GM21529 (cell line): ENCODE results near the gene CCDC149.

ENCODE experiments used
- ATAC-seq: cut with Tn5 transposase; IDR thresholded peaks from one replicate; pipeline ENCODE4 v1.9.1; 2021; ENCODE audit not compliant: unreplicated experiment

Gene CCDC149

DNA sequence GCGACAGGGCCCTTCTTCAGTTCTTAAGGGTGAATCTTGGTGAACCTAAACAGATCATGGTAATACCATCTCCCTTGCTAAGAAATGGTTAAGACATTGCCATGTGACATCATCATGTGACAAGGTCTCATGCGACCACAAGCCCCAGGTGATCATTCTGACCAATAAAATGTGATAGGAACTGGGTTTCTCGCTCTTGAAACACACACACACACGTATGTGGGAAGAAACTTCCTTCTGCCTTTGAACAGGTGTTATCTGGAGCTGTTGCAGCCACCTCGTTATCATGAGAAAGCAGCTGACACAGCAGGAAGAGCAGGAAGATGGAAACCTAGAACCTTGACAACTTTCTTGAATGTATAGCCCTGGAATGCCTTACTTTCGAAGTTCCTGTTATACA lies 107.3 kb downstream of the CCDC149 start:
- no peak for ATAC-seq

DNA sequence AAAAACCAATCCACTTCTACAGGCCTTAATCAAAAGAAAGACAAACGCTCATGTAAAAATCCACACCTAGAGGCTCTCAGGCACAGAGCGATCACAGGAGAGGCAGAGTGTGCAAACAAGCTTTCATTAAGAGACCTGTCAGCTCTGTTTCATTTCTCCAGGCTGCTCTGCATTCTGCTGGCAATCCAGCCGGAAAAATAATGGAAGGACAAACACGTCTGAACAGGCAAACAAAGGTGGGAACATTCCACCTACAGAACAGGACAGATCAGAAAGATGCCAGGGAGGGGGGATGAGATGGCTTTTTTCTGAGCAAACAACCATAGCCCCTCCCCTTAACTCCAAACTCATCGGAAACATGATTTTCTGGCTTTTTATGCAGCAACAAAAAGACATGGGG lies 107.8 kb downstream of the CCDC149 start:
- no peak for ATAC-seq

DNA sequence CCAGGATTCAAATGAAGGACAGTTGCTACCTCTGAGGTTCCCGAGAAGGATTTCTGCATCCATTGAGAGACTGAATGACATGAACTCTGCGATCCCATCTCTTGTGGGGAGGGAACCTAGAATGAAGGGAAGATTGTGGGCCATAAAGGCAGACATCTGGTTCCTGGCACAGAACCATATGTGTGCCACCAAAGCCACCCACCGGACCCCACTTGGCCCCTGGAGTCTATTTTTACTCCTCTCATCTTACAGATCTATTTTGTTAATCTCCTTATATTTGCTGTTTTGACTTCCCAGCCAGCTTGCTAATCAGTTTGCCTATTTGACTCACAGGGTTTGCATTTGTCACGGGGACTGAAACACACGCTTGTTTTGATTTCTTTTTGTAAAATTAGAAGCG lies 110.2 kb downstream of the CCDC149 start:
- no peak for ATAC-seq

DNA sequence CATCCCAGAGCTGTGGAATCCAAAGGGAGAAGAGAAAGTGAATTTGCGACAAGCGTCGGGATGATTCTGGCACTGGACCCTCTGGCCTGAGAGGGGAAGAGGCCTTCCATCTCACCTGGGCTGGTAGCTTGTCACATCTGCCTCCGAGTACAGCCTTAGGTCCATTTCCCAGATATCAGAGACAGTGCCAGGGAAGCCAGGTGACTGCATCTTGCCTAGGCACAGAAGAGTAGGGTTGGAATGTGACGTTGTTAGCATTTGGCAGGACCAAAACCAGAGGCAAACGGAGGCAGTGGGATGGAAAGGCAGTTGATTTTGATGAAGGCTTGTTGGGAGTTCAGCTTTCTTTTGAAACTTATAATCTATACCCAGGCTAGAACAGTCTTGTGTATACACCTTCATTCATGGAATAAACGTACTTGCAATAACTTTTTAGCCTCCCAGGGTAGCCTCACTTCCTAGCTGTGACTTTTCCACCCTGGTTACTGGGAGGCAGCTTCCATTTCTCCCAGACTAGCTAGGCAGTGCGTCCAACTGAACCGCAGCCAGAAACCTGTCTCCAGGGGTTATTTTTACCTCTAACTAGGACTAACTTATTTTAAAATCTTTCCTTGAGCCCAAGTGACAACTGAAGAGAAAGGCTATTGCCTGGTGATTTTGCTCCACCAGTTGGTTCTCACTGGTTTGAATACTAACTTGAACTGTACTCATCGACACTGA lies 111.5 kb downstream of the CCDC149 start:
- no peak for ATAC-seq

DNA sequence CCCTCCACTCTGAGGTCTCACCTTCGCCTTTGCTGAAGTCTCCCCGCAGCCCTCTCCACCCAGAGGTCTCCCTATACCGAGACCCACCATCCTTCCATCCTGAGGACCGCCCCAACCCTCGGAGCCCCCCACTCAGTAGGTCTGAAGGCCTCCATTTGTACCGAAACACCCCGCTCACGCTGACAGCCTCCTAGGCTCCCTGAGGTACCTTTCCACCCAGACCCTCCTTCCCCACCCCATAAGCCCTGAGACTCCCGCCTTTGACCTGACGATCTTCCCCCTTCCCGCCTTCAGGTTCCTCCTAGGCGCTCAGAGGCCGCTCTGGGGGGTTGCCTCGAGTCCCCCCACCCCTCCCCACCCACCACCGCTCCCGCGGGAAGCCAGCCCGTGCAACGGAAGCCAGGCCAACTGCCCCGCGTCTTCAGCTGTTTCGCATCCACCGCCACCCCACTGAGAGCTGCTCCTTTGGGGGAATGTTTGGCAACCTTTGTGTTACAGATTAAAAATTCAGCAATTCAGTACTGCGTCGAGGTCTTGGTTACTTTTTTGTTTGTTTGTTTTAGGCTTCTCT lies 112.4 kb downstream of the CCDC149 start:
- ATAC-seq, result no peak

DNA sequence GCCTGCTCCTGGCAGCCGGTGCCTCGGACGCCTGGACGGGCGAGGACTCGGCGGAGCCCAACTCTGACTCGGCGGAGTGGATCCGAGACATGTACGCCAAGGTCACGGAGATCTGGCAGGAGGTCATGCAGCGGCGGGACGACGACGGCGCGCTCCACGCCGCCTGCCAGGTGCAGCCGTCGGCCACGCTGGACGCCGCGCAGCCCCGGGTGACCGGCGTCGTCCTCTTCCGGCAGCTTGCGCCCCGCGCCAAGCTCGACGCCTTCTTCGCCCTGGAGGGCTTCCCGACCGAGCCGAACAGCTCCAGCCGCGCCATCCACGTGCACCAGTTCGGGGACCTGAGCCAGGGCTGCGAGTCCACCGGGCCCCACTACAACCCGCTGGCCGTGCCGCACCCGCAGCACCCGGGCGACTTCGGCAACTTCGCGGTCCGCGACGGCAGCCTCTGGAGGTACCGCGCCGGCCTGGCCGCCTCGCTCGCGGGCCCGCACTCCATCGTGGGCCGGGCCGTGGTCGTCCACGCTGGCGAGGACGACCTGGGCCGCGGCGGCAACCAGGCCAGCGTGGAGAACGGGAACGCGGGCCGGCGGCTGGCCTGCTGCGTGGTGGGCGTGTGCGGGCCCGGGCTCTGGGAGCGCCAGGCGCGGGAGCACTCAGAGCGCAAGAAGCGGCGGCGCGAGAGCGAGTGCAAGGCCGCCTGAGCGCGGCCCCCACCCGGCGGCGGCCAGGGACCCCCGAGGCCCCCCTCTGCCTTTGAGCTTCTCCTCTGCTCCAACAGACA lies 113.1 kb downstream of the CCDC149 start:
- no peak for ATAC-seq

DNA sequence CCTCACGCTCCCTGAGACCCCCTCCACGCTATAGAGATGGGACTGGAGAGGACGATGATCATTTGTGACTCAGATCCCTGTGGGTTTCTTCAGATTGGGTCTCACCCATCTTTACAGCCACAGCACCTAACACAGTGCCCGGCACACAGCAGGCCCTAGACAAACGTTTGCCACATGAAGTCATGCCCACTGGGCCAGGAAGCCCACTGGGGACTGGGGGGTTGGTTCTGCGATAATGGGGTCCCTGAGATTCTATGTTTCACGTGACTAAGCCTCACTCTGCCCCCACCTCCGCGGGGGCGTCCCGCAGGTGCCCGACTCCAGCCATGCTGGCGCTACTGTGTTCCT lies 113.7 kb downstream of the CCDC149 start:
- no peak for ATAC-seq

DNA sequence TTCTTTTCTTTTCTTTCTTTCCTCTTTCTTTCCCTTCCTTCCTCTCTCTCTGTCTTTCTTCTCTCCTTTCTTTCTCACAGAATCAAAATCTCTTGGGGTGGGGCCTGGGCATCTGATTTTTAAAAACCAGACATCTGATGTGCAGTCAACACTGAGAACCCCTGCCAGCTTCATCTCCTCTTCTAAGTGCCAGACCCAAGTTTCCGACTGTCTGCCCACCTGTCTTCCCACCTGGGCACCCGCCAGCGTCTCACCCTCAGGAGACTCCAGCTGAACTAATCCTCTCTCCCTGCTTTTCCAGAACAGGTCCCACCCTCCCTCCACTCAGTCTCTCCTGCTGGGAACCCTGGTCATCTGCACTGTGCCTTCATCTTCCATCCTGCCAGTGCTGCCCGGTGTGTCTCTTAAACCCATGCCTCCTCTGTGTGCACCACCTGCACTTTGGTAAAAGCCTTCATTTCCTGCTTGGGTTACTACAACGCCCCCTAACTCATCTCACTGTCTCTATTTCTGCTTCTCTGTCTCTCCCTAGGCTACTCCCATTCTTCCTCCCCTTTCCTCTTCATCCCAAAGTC lies 114.7 kb downstream of the CCDC149 start:
- ATAC-seq, result no peak

DNA sequence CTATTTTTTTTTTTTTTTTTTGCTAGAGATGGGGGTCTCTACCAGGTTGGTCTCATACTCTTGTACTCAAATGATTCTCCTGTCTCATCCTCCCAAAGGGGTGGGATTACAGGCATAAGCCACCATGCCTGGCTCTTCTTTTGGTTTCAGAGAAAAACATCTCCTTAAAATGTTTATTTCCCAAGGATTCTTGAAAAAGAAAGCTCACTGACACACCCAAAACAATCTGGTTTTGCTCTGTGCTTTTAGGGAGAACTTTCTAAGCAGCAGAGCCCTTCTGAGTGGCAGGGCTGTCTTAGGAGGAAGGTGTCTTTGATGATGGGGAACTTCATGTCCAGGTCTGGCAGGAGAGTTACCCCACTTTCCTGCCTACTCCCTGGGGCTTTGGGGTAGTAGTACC lies 116.2 kb downstream of the CCDC149 start:
- no peak for ATAC-seq

DNA sequence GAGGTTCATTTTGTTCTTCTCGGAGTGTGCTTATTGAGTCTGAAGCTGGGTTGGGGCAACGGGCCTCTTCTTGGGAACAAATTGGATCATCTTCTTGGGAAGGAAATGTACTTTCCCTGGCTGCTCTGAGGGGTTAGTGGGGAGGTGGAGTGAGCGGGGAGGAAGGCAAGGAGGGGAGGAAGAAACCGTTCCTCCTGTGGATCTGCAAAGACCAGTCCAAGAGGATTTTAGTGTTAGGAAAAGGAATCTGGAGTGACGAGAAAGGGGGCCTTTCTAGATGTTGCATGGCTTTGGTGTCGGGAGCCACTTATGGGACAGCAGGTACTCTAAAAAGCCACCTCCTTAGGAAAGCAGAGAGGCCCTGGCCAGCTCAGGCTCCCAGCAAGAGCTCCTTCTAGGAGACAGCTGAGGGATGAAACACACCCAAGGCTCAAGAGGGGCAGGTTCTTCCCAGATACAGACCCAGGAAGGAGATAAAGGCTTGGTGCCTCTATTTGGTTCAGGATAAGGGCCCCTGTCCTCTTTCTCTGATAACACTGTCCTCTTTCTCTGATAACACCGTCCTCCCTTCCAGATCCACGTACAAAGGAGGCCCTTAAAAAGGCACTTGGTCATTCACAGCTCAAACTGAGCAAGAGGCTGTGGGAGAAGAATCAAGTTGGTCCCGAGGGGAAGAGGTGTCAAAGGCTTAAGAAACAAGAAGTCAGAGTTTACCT lies 117.0 kb downstream of the CCDC149 start:
- ATAC-seq, result no peak

DNA sequence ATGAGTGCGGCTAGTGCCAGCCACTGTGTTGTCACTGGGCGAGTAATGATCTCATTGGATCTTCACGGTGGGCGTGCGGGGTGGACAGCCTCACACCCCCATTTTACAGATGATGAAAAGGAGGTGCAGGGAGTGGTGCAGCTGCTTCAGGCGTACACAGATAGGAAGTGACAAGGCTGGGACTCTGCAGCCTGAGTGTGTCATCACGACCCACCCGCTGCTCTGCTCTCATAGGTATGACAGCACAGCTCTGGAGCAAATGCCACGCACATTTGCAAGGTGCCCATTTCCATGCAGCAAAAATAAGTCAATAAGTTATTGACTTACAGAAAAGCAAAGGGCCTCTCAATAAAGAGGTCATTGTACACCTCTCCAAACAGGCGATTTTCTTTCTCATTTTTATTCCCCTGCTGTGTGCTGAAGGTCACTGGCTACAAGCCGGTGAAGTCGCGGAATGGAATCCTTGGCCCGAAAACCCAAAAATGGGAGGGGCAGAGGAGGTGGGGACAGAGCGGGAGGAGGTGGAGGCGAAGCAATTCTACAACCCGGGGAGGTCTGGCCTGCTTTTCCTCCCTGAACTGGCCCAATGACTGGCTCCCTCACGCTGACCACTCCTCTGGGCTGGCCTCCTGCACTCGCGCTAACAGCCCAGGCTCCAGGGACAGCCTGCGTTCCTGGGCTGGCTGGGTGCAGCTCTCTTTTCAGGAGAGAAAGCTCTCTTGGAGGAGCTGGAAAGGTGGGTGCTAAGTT lies 117.8 kb downstream of the CCDC149 start, which contains the start of gene SOD3:
Gene SOD3 (plus strand): TSS at position 658 of the 750 bp plus-strand sequence. CDS start 3,949 bp downstream, outside the sequence.
- no peak for ATAC-seq

DNA sequence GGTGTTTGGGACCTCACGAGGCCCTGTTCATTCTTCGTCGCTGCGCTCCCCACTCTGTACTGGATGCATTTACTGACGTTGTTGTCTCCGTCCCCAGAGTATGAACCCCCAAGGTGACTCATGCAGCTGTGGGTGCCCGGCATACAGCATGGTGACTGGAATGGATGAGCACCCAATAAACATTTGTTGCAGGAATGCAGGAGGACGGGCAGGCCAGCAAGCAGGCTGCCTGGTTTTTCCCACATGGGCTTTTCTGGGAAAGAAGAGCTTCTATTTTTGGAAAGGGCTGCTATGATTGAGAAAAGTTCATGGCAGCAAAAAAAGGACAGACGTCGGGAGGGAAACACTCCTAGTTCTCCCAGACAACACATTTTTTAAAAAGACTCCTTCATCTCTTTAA lies 118.4 kb downstream of the CCDC149 start:
- no peak for ATAC-seq

DNA sequence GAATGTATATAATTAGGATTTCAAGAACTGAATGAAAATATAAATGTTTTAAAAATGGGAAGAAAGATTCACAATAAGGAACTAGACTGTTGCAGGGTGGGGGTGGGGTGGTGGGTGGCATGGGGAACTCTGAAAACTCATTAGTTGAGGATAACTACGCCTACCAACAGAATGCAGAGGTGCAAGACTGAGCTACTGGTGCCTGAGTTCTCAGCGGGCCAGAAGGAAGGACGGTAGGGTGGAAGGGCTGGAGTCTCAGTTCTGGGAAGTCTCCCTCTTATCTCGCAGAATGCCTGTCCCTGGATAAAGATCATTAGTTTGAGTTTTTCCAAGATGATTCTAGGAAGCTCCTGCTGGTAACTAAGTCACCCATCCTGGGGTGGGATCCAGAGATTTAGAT lies 118.8 kb downstream of the CCDC149 start:
- ATAC-seq, result no peak

DNA sequence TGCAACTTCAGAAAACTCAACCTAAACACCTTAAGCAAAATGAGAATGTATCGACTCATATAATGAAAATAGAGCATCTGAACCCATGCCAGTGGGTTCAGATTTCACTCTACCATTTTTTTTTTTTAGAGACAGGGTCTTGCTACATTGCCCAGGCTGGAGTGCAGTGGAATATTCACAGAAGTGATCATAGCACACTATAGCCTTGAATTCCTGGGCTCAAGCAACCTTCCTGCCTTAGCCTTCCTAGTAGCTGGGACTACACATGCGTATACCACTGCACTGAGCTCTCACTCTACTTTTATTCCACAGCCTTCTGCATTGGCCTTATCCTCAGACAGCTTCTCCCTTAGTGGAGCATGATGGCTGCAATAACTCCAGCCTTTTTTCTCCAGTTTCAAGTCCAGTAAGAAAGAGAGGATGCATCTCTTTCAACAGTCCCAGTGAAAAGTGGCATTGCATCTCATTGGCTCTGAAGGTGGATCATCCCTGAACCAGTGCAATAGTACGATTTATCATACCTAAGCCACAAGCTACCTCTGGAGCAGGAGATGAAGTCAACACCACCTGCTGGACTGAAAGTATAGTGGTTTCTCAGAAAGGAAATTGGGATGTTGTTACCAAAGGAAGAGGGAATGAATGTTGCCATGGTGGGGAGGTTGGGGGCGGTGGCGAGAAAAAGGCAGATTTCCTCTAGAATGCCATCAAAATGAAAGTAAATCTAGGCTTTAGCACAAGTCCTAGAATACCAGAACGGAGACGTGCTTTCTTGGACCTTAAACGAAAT lies 119.4 kb downstream of the CCDC149 start:
- no peak for ATAC-seq

DNA sequence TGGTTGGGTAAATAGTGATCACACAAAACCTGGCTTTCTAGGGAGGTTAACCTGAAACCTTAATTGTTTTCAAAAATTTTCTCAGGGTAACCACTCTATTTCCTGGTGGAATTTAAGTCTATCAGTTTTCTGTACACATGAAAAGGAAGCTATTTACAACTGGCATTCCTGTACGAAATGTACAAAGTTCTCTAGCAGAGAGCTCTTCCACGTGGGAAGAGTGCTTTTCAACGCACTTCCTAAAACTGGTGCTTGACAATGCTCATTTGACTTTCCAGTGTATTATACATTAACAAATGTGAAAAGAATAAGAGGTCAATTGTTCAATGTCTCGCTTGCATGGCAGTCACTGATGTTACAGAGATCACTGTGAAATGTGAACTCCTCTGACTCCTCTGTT lies 120.3 kb downstream of the CCDC149 start:
- ATAC-seq, result no peak

DNA sequence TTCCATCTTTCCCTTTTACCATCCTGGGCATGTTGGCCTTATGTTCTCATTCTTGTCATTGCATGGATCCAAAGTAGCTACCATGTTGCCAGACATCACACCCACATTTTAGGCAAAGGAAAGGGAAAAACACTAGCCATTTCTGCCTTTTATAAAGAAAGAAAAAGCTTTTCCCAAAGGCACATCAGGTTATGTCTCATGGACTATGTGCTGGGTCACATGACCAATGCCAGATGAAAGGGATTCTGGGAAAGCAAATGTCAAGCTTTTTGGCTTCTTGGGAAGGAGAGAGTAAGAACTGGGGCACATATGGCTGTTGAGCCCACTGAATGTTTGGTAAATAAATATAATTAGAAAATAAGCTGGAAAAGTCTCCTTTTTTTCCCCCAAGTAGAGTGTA lies 121.8 kb downstream of the CCDC149 start:
- ATAC-seq, result no peak

DNA sequence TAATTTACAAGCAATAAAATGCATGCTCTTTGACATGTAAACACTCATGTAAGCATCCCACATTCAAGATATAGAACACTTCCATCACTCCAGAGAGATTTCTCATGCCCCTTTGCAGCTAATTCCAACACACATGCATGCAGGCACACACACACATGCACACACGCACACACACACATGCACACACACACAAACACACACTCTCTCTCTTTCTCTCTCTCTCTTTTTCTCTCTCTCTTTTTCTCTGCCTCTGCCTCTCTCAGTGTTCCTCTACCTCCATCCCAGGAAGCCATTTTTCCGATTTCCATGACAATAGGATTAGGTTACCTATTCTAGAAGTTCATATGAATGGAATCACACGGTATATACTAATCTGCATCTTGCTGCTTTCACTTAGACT lies 129.3 kb downstream of the CCDC149 start:
- no peak for ATAC-seq

DNA sequence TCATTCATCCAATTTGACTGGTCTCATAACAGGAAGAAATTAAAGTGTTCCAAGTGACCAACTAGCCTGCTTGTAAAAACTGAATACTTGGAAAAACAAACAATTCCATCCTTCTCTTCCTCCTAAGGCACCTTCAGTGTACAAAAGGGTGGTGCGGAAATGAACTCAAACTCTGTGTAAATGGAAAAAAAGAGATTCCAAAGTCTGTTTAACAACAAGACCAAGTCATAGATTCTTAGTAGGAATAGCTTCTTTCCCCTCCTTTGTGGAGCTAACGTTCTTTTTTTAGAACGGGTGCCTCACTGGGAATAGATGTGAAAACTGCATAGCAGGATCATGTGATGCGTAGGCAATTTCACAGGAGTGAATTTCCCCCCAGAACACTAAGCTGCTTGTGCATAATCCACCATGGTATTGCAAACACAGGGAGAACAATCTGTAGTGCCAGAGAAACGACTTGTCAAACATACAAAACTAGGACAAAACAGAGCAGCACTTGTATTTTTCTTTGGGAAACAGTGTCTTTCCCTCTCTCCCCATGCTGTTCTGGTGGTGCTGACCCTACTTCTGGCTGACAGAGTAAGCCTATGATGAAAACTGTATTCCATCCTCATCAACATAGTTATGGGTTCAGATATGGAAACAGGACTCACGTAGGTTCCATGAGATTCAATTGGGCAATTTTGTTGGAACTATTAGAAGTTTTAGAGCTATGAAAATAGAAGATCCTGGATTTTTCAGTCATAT lies 130.7 kb downstream of the CCDC149 start:
- no peak for ATAC-seq

DNA sequence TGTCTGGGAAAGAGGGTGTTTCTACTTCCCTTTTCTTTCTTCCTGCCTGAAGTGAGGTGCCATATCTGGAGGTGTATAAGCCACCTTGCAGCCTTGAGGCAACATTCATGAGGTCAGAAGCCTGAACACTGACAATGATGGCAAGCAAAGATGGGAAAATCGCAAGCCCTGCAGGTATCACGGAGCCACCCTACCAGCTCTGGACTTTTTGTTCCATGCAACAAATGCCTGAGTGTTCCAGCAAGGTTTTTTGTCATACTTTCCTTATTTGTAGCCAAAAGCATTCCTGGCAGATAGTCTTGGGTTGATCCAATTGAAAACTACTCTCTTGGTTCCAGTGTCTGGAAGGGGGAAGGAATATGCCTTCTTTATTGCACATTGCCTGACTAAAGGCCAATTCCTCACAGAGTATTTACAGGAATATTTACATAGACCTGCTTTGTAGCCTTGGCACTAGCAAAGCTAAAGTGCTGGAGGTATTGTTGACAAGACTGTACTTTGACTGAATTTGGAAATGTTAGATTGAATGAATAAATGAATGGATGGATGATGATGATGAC lies 131.8 kb downstream of the CCDC149 start:
- ATAC-seq, result no peak
